Liver (tissue), 3 donors: ENCODE measurements around the gene ADGRV1.

Experiments used
- CTCF ChIP-seq: fragments of 150-350 bp; IDR thresholded peaks from 2 replicates; pipeline ENCODE4 v1.5.1; 2017; ENCODE audit warnings: improper control_type of control experiment, low read depth, low read length; ENCODE audit not compliant: missing input control
- FOXA1 ChIP-seq: IDR thresholded peaks from 2 replicates; pipeline ENCODE4 v1.6.1; 2016; ENCODE audit warnings: antibody characterized with exemption
- GABPA ChIP-seq, 2 donors: IDR thresholded peaks in 1 of 2; conservative IDR thresholded peaks in 1 of 2; 2 replicates each; pipeline ENCODE4 v1.6.1; 2016; ENCODE audit warnings: antibody characterized with exemption in 2 of 2, mild to moderate bottlenecking in 1 of 2, moderate library complexity in 1 of 2
- JUND ChIP-seq, 2 donors: IDR thresholded peaks; 2 replicates each; pipeline ENCODE4 v1.6.1; 2016; ENCODE audit warnings: antibody characterized with exemption in 2 of 2
- MAX ChIP-seq: IDR thresholded peaks from 2 replicates; pipeline ENCODE4 v1.6.1; 2016; ENCODE audit warnings: antibody characterized with exemption
- RAD21 ChIP-seq, 2 donors: IDR thresholded peaks; 2 replicates each; pipeline ENCODE4 v1.6.1; 2016; ENCODE audit warnings: antibody characterized with exemption in 2 of 2, mild to moderate bottlenecking in 2 of 2
- ZBTB33 ChIP-seq: IDR thresholded peaks from 2 replicates; pipeline ENCODE4 v1.6.1; 2016; ENCODE audit warnings: antibody characterized with exemption
- donor health status: healthy.
- donor health status: healthy.

- TF ChIP-seq CTCF (no peak), JUND (IDR thresholded peaks at IDR 0.05) (no peak), MAX (no peak), GABPA (IDR thresholded peaks at IDR 0.05 in 1 of 2, conservative IDR thresholded peaks at IDR 0.05 in 1 of 2) (no peak), ZBTB33 (no peak), FOXA1 (no peak), RAD21 (IDR thresholded peaks at IDR 0.05) (no peak)
These were observed 27.7 kb upstream of the ADGRV1 start for GRCh38 chr5:90530736-90531487.
